Left ventricle myocardium inferior (tissue), 1 donor: Measurements from ENCODE around the gene DIAPH3. TPM values are rescaled to one million over a fixed set of nuclear protein-coding genes. Genes with fewer than 3 reads are reported as not detected.

Experiments
- DNase-seq: peaks from one replicate; pipeline ENCODE4 v3.0.0-alpha.2; 2020
- H3K27ac ChIP-seq: fragments of 200-600 bp; replicated peaks from 2 replicates; pipeline ENCODE4 v1.8.0; 2021
- H3K27me3 ChIP-seq: fragments of 200-600 bp; 2 replicates; pipeline ENCODE4 v1.8.0; 2021; ENCODE audit warnings: low read depth
- H3K36me3 ChIP-seq: fragments of 200-600 bp; 2 replicates; pipeline ENCODE4 v1.8.0; 2021
- H3K4me1 ChIP-seq: fragments of 200-600 bp; 2 replicates; pipeline ENCODE4 v1.8.0; 2021
- H3K4me3 ChIP-seq: fragments of 200-600 bp; 2 replicates; pipeline ENCODE4 v1.8.0; 2021; ENCODE audit warnings: mild to moderate bottlenecking, moderate library complexity
- H3K9me3 ChIP-seq: fragments of 200-600 bp; replicated peaks from 2 replicates; pipeline ENCODE4 v1.8.0; 2021
- CTCF ChIP-seq: fragments of 200-600 bp; IDR thresholded peaks from 2 replicates; pipeline ENCODE4 v1.8.0; 2021; ENCODE audit warnings: antibody characterized with exemption, mild to moderate bottlenecking, borderline replicate concordance
- intact Hi-C: fragments of 100-400 bp; cut with micrococcal nuclease; formaldehyde crosslinking; loops from one replicate; pipeline ENCODE4 v1.11.0; 2022
- total RNA-seq: library from RNA; stranded (reverse); fragmentation: NEBNext Ultra II Directional; extraction: Animal tissue kit (Norgen Biotek cat#: 25700); gene quantifications from one replicate; pipeline ENCODE4 v1.2.1, GENCODE V29; 2021
- donor health status: DM: no; HTN: yes; CAD: no; lungs with severe emphysema.

Gene DIAPH3
- total RNA-seq, 1 donor from 2014 or later = 0.25 TPM

- DNase-seq = no peak
- intact Hi-C loops = no loop called here
- no peaks in the 10 kb centered on the region for H3K9me3 ChIP-seq
Observed at GRCh38 chr13:59721926-59722910, 441.5 kb downstream of the DIAPH3 start.

GRCh38 chr13:59715611-59716010 is 448.1 kb downstream of the DIAPH3 start:
- Histone ChIP-seq H3K4me1 (no peaks in the 10 kb centered on the region), H3K9me3 (no peaks in the 10 kb centered on the region), H3K36me3 (no peaks in the 10 kb centered on the region), H3K27ac (no peak overlapping the region), H3K27me3 (no peaks in the 10 kb centered on the region), H3K4me3 (no peak overlapping the region)
- TF ChIP-seq CTCF = no peak
- intact Hi-C loops = no loop called here
- DNase-seq = no peak

More at GRCh38 chr13:59721926-59722910, 441.5 kb downstream of the DIAPH3 start:
- Histone ChIP-seq H3K4me1 (no peaks in the 10 kb centered on the region), H3K27me3 (no peaks in the 10 kb centered on the region), H3K36me3 (no peaks in the 10 kb centered on the region), H3K27ac (no peak overlapping the region), H3K4me3 (no peak overlapping the region)
- TF ChIP-seq CTCF = no peak

GRCh38 chr13:59710996-59711701 is 452.6 kb downstream of the DIAPH3 start:
- H3K4me3 ChIP-seq = no peak overlapping the region

GRCh38 chr13:59710416-59710815 is 453.3 kb downstream of the DIAPH3 start:
- no peaks in the 10 kb centered on the region for H3K36me3 ChIP-seq
- H3K27me3 ChIP-seq = no peaks in the 10 kb centered on the region
- H3K9me3 ChIP-seq = no peaks in the 10 kb centered on the region
- H3K27ac ChIP-seq = no peak overlapping the region
- TF ChIP-seq CTCF = no peak
- H3K4me1 ChIP-seq = no peaks in the 10 kb centered on the region
- DNase-seq = no peak
- no peak overlapping the region for H3K4me3 ChIP-seq
- intact Hi-C loops = no loop called here

More at GRCh38 chr13:59710996-59711701, 452.6 kb downstream of the DIAPH3 start:
- H3K4me1 ChIP-seq = no peaks in the 10 kb centered on the region
- H3K9me3 ChIP-seq = no peaks in the 10 kb centered on the region
- intact Hi-C loops = no loop called here
- H3K27ac ChIP-seq = no peak overlapping the region
- DNase-seq = no peak
- no peaks in the 10 kb centered on the region for H3K27me3 ChIP-seq
- TF ChIP-seq CTCF = no peak
- H3K36me3 ChIP-seq = no peaks in the 10 kb centered on the region

- no peak overlapping the region for H3K27ac ChIP-seq
- intact Hi-C loops = no loop called here
Observed at GRCh38 chr13:59706101-59706976, 457.4 kb downstream of the DIAPH3 start.

More at GRCh38 chr13:59706101-59706976, 457.4 kb downstream of the DIAPH3 start:
- no peaks in the 10 kb centered on the region for H3K4me1 ChIP-seq
- H3K27me3 ChIP-seq = no peaks in the 10 kb centered on the region
- no peak for TF ChIP-seq CTCF
- no peak for DNase-seq
- no peak overlapping the region for H3K4me3 ChIP-seq
- H3K9me3 ChIP-seq = no peaks in the 10 kb centered on the region
- no peaks in the 10 kb centered on the region for H3K36me3 ChIP-seq
